ENCODE data around the gene DAAM2.

GRCh38 chr6:39753725-39754045, 38.5 kb upstream of the DAAM2 start:
- TF ChIP-seq CTCF (IDR thresholded peaks at IDR 0.05) (no peak), POLR2A (IDR thresholded peaks at IDR 0.05) (no peak)

Data from esophagus squamous epithelium (tissue), 4 donors.